Measurements from ENCODE around the gene NFYC. TPM values are rescaled to one million over a fixed set of nuclear protein-coding genes. Genes with fewer than 3 reads are reported as not detected.
A peak's percentile ranks its signal among the peaks of the same experiment; 100 is the strongest.

The NFYC gene
- polyA plus RNA-seq, 1 experiment: 37.9 TPM

GRCh38 chr1:40799351-40799867 is 107.9 kb downstream of the NFYC start:
- ChIA-PET POLR2A (no interaction called here), CTCF (no interaction called here)
- Histone ChIP-seq H3K4me3 (ENCODE audit: low read depth, low read length) (no peak overlapping the region), H3K27ac (ENCODE audit: low read depth, low read length) (no peak overlapping the region), H3K27me3 (ENCODE audit: control insufficient read depth, insufficient read depth, low read length) (peaks cover 10% of the 10 kb centered on the region), H3K9me3 (ENCODE audit: control insufficient read depth, insufficient read depth, low read length) (peaks cover 3% of the 10 kb centered on the region; the same call in 1 of the 2 replicates)
- DNase-seq (ENCODE audit: low read depth, low spot score): no peak
- TF ChIP-seq, protein P1, sequence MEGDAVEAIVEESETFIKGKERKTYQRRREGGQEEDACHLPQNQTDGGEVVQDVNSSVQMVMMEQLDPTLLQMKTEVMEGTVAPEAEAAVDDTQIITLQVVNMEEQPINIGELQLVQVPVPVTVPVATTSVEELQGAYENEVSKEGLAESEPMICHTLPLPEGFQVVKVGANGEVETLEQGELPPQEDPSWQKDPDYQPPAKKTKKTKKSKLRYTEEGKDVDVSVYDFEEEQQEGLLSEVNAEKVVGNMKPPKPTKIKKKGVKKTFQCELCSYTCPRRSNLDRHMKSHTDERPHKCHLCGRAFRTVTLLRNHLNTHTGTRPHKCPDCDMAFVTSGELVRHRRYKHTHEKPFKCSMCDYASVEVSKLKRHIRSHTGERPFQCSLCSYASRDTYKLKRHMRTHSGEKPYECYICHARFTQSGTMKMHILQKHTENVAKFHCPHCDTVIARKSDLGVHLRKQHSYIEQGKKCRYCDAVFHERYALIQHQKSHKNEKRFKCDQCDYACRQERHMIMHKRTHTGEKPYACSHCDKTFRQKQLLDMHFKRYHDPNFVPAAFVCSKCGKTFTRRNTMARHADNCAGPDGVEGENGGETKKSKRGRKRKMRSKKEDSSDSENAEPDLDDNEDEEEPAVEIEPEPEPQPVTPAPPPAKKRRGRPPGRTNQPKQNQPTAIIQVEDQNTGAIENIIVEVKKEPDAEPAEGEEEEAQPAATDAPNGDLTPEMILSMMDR (IDR thresholded peaks at IDR 0.05; ENCODE audit: low read depth, low read length): no peak

- peaks cover 10% of the 10 kb centered on the region for H3K27me3 ChIP-seq (ENCODE audit: control insufficient read depth, insufficient read depth, low read length)
- H3K4me3 ChIP-seq (ENCODE audit: low read depth, low read length): peak overlapping the region; percentile 51
- TF ChIP-seq, protein P1 (IDR thresholded peaks at IDR 0.05; ENCODE audit: low read depth, low read length): no peak
- CTCF ChIA-PET: no interaction called here
- H3K27ac ChIP-seq (ENCODE audit: low read depth, low read length): no peak overlapping the region
- H3K9me3 ChIP-seq (ENCODE audit: control insufficient read depth, insufficient read depth, low read length): peaks cover 3% of the 10 kb centered on the region; the same call in 1 of the 2 replicates
- POLR2A ChIA-PET: no interaction called here
- no peak for DNase-seq (ENCODE audit: low read depth, low spot score)
Measured at GRCh38 chr1:40801742-40802077, 110.2 kb downstream of the NFYC start.

DNA sequence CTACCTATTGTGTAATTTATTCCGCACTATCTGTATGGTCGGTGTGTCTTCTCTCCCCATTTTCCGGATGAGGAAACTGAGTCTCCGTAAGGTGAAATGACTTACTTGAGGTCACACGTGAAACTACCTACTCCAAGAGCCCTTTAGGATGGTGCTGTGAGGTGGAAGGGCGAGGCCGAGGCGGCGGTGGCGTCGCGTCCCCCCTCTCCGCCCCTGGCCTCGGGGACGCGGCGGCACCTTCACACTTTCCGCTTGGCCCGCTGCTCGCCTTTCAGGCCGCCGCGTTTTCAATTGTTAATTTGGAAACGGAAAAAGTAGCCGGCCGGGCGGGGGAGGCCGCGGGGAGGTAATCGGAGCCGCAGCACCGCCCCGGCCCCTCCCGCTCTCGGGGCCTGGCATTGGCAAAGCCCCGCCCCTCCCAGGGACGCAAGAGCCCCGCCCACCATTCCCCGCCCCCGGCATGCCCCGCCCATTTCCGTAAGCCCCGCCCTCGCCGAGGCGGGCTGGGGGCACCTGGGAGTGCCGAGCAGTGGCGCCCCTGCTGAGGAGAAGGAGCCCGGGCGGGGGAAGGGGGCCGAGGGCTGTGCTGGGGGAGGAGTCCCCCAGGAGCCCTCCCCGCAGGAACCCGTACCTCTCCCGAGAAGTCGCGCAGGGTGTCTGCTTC is 110.7 kb downstream of the NFYC start:
- CTCF ChIA-PET: no interaction called here
- POLR2A ChIA-PET: no interaction called here
- TF ChIP-seq, protein P1 (IDR thresholded peaks at IDR 0.05; ENCODE audit: low read depth, low read length): no peak
- Histone ChIP-seq H3K9me3 (ENCODE audit: control insufficient read depth, insufficient read depth, low read length) (peaks cover 3% of the 10 kb centered on the region; the same call in 1 of the 2 replicates), H3K4me3 (ENCODE audit: low read depth, low read length) (peak overlapping the region; percentile 51), H3K27ac (ENCODE audit: low read depth, low read length) (no peak overlapping the region), H3K27me3 (ENCODE audit: control insufficient read depth, insufficient read depth, low read length) (peaks cover 12% of the 10 kb centered on the region)
- DNase-seq (ENCODE audit: low read depth, low spot score): peak; percentile 16

DNA sequence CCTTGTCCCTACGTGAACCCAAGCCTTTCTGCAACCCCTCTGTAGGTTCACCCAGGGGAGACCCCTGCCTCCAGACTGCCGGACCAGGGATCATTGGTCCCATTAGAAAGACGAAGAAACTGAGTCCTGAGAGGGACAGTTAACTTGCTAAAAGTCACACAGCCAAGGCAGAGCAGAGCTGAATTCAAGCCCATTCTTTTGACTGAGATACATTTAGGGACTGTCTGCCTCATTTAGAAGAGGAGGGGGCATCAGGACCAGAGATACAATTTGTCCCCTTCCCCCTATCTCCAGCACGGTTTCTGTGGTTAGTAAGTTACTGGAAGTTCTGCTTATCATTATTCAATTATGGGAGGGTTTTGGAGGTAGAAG is 111.2 kb downstream of the NFYC start:
- peaks cover 12% of the 10 kb centered on the region for H3K27me3 ChIP-seq (ENCODE audit: control insufficient read depth, insufficient read depth, low read length)
- CTCF ChIA-PET: no interaction called here
- peaks cover 3% of the 10 kb centered on the region; the same call in 1 of the 2 replicates for H3K9me3 ChIP-seq (ENCODE audit: control insufficient read depth, insufficient read depth, low read length)
- TF ChIP-seq, protein P1 (IDR thresholded peaks at IDR 0.05; ENCODE audit: low read depth, low read length): no peak
- POLR2A ChIA-PET: no interaction called here
- H3K27ac ChIP-seq (ENCODE audit: low read depth, low read length): no peak overlapping the region
- DNase-seq (ENCODE audit: low read depth, low spot score): no peak
- H3K4me3 ChIP-seq (ENCODE audit: low read depth, low read length): no peak overlapping the region

DNA sequence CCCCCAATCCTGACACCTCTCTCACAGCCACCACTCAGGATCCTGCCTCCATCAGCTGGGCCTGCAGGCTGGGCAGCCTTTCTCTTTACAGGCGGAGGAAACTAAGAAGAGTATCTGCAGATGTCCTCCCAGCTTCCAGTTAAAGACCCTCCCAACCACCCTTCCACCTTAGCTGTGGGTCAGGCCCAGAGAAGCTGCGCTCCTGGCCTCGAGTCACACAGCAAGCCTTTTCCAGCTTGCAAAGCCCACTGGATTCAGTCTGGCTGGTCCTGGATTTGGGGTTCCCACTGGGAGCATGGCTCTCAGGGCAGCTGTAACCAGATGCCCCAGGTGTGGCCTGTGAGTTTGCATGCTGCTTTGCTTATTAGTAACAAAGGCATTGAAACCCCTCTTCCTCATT is 111.9 kb downstream of the NFYC start:
- Histone ChIP-seq H3K27me3 (ENCODE audit: control insufficient read depth, insufficient read depth, low read length) (peaks cover 15% of the 10 kb centered on the region), H3K4me3 (ENCODE audit: low read depth, low read length) (no peak overlapping the region), H3K9me3 (ENCODE audit: control insufficient read depth, insufficient read depth, low read length) (peaks cover 3% of the 10 kb centered on the region; the same call in 1 of the 2 replicates), H3K27ac (ENCODE audit: low read depth, low read length) (no peak overlapping the region)
- POLR2A ChIA-PET: no interaction called here
- DNase-seq (ENCODE audit: low read depth, low spot score): no peak
- CTCF ChIA-PET: interaction anchor here (0.8 kb wide), 1 partner anchor 46 kb away, joined by 3 read pairs; no protein-coding TSS in a partner anchor
- TF ChIP-seq, protein P1 (IDR thresholded peaks at IDR 0.05; ENCODE audit: low read depth, low read length): no peak

Data from AG04450 (cell line).